Uterus (tissue), 2 donors: ENCODE results near the gene POPDC2.

Source experiments
- POLR2A ChIP-seq, 2 donors: fragments of 450-650 bp; IDR thresholded peaks; one replicate each; pipeline ENCODE4 v1.6.1; 2016; ENCODE audit warnings: antibody characterized with exemption in 2 of 2, mild to moderate bottlenecking in 1 of 2, moderate library complexity in 1 of 2
- TF ChIP-seq, protein P1 (sequence below), 4 experiments: fragments of 200-600 bp in 2 of 4; fragments of 450-650 bp in 2 of 4; sonication (generic) in 2 of 4; IDR thresholded peaks; one replicate each; pipeline ENCODE4 v1.5.1; 2016 to 2019; ENCODE audit warnings: antibody characterized with exemption in 4 of 4, mild to moderate bottlenecking in 2 of 4, moderate library complexity in 1 of 4

DNA sequence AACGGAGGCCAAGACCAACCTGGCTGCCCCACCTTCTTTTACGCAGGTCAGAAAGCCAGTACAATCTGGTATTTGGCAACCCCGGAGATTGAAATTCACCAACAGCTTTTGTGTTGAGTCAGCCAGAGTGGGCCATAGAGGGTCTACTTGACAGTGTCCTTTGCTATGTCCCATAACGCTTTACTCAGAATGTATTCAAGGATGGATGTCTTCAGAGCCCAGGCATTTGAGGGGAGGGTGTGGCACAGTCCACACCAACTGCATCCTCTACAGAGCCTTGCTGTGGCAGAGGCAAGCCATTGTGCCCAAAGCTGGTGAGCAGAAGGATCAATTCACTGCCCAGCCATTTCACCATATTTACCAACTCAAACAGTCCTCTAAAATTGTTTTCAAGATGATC is 44.3 kb downstream of the POPDC2 start:
- TF ChIP-seq, protein P1, sequence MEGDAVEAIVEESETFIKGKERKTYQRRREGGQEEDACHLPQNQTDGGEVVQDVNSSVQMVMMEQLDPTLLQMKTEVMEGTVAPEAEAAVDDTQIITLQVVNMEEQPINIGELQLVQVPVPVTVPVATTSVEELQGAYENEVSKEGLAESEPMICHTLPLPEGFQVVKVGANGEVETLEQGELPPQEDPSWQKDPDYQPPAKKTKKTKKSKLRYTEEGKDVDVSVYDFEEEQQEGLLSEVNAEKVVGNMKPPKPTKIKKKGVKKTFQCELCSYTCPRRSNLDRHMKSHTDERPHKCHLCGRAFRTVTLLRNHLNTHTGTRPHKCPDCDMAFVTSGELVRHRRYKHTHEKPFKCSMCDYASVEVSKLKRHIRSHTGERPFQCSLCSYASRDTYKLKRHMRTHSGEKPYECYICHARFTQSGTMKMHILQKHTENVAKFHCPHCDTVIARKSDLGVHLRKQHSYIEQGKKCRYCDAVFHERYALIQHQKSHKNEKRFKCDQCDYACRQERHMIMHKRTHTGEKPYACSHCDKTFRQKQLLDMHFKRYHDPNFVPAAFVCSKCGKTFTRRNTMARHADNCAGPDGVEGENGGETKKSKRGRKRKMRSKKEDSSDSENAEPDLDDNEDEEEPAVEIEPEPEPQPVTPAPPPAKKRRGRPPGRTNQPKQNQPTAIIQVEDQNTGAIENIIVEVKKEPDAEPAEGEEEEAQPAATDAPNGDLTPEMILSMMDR (IDR thresholded peaks at IDR 0.05), result no peak
- no peak for TF ChIP-seq POLR2A (IDR thresholded peaks at IDR 0.05)
